ENCODE measurements around the gene MATN3.

The MATN3 gene

GRCh38 chr2:20025065-20025786 is 12.8 kb upstream of the MATN3 start:
- H3K27me3 Mint-ChIP-seq, result no peaks in the 10 kb centered on the region
- no peak overlapping the region for H3K27ac Mint-ChIP-seq
- H3K36me3 Mint-ChIP-seq (ENCODE audit: low read depth), result peaks cover 45% of the 10 kb centered on the region
- no peak for DNase-seq
- peaks cover 24% of the 10 kb centered on the region for H3K9me3 Mint-ChIP-seq
- H3K4me1 Mint-ChIP-seq (ENCODE audit: low read depth), result no peaks in the 10 kb centered on the region
- no peak overlapping the region for H3K4me3 Mint-ChIP-seq

- Mint-ChIP-seq H3K4me3 (no peak overlapping the region), H3K27ac (no peak overlapping the region), H3K9me3 (peaks cover 30% of the 10 kb centered on the region), H3K36me3 (ENCODE audit: low read depth) (peaks cover 30% of the 10 kb centered on the region), H3K4me1 (ENCODE audit: low read depth) (no peaks in the 10 kb centered on the region), H3K27me3 (no peaks in the 10 kb centered on the region)
- DNase-seq, result no peak
Measured at GRCh38 chr2:20023688-20024087, 11.2 kb upstream of the MATN3 start.

- peaks cover 14% of the 10 kb centered on the region for H3K36me3 Mint-ChIP-seq (ENCODE audit: low read depth)
- no peak for DNase-seq
- H3K27me3 Mint-ChIP-seq, result no peaks in the 10 kb centered on the region
- no peak overlapping the region for H3K27ac Mint-ChIP-seq
- peaks cover 30% of the 10 kb centered on the region for H3K9me3 Mint-ChIP-seq
- no peaks in the 10 kb centered on the region for H3K4me1 Mint-ChIP-seq (ENCODE audit: low read depth)
- H3K4me3 Mint-ChIP-seq, result no peak overlapping the region
Measured at GRCh38 chr2:20021405-20022009, 9.0 kb upstream of the MATN3 start.

- H3K36me3 Mint-ChIP-seq (ENCODE audit: low read depth), result peaks cover 11% of the 10 kb centered on the region
- no peaks in the 10 kb centered on the region for H3K4me1 Mint-ChIP-seq (ENCODE audit: low read depth)
- H3K9me3 Mint-ChIP-seq, result peaks cover 30% of the 10 kb centered on the region
- H3K4me3 Mint-ChIP-seq, result no peak overlapping the region
- no peak overlapping the region for H3K27ac Mint-ChIP-seq
- peaks cover 1% of the 10 kb centered on the region for H3K27me3 Mint-ChIP-seq
- no peak for DNase-seq
Measured at GRCh38 chr2:20019747-20020146, 7.3 kb upstream of the MATN3 start.

GRCh38 chr2:20018601-20019152 is 6.2 kb upstream of the MATN3 start:
- H3K4me3 Mint-ChIP-seq, result no peak overlapping the region
- H3K9me3 Mint-ChIP-seq, result peaks cover 33% of the 10 kb centered on the region

GRCh38 chr2:20016346-20016745 is 3.9 kb upstream of the MATN3 start:
- Mint-ChIP-seq H3K36me3 (ENCODE audit: low read depth) (peaks cover 5% of the 10 kb centered on the region), H3K27me3 (peaks cover 28% of the 10 kb centered on the region), H3K9me3 (peaks cover 21% of the 10 kb centered on the region), H3K4me1 (ENCODE audit: low read depth) (peaks cover 8% of the 10 kb centered on the region), H3K4me3 (no peak overlapping the region), H3K27ac (no peak overlapping the region)
- no peak for DNase-seq

More at GRCh38 chr2:20018601-20019152, 6.2 kb upstream of the MATN3 start:
- DNase-seq, result no peak
- peaks cover 11% of the 10 kb centered on the region for H3K27me3 Mint-ChIP-seq
- H3K4me1 Mint-ChIP-seq (ENCODE audit: low read depth), result no peaks in the 10 kb centered on the region
- H3K36me3 Mint-ChIP-seq (ENCODE audit: low read depth), result peaks cover 11% of the 10 kb centered on the region
- H3K27ac Mint-ChIP-seq, result no peak overlapping the region

GRCh38 chr2:20015482-20016083 is 3.1 kb upstream of the MATN3 start:
- DNase-seq, result no peak
- H3K4me1 Mint-ChIP-seq (ENCODE audit: low read depth), result peaks cover 8% of the 10 kb centered on the region
- peaks cover 2% of the 10 kb centered on the region for H3K36me3 Mint-ChIP-seq (ENCODE audit: low read depth)
- H3K4me3 Mint-ChIP-seq, result no peak overlapping the region
- no peak overlapping the region for H3K27ac Mint-ChIP-seq
- peaks cover 36% of the 10 kb centered on the region for H3K27me3 Mint-ChIP-seq
- peaks cover 17% of the 10 kb centered on the region for H3K9me3 Mint-ChIP-seq

- Mint-ChIP-seq H3K4me1 (ENCODE audit: low read depth) (peaks cover 8% of the 10 kb centered on the region), H3K36me3 (ENCODE audit: low read depth) (no peaks in the 10 kb centered on the region), H3K9me3 (peaks cover 3% of the 10 kb centered on the region), H3K27ac (no peak overlapping the region), H3K27me3 (peaks cover 54% of the 10 kb centered on the region), H3K4me3 (peak overlapping the region; percentile 62)
- no peak for DNase-seq
Measured at GRCh38 chr2:20013126-20013849, 820 bp upstream of the MATN3 start.

- DNase-seq, result no peak
- Mint-ChIP-seq H3K9me3 (peaks cover 3% of the 10 kb centered on the region), H3K4me3 (peak overlapping the region; percentile 50), H3K27me3 (peaks cover 58% of the 10 kb centered on the region), H3K36me3 (ENCODE audit: low read depth) (no peaks in the 10 kb centered on the region), H3K4me1 (ENCODE audit: low read depth) (peaks cover 8% of the 10 kb centered on the region), H3K27ac (no peak overlapping the region)
Measured at GRCh38 chr2:20012032-20012281, 511 bp downstream of the MATN3 start.

GRCh38 chr2:20011276-20012031 is 1.0 kb downstream of the MATN3 start:
- H3K36me3 Mint-ChIP-seq (ENCODE audit: low read depth), result no peaks in the 10 kb centered on the region
- DNase-seq, result no peak
- peak overlapping the region; percentile 50 for H3K4me3 Mint-ChIP-seq
- H3K27me3 Mint-ChIP-seq, result peaks cover 63% of the 10 kb centered on the region
- peaks cover 3% of the 10 kb centered on the region for H3K9me3 Mint-ChIP-seq
- H3K27ac Mint-ChIP-seq, result no peak overlapping the region
- peaks cover 8% of the 10 kb centered on the region for H3K4me1 Mint-ChIP-seq (ENCODE audit: low read depth)

GRCh38 chr2:20008703-20009102 is 3.8 kb downstream of the MATN3 start:
- peaks cover 55% of the 10 kb centered on the region for H3K27me3 Mint-ChIP-seq
- no peak for DNase-seq
- no peaks in the 10 kb centered on the region for H3K36me3 Mint-ChIP-seq (ENCODE audit: low read depth)
- H3K9me3 Mint-ChIP-seq, result no peaks in the 10 kb centered on the region
- peaks cover 8% of the 10 kb centered on the region for H3K4me1 Mint-ChIP-seq (ENCODE audit: low read depth)
- H3K27ac Mint-ChIP-seq, result no peak overlapping the region
- no peak overlapping the region for H3K4me3 Mint-ChIP-seq

- no peak for DNase-seq
- Mint-ChIP-seq H3K4me3 (no peak overlapping the region), H3K4me1 (ENCODE audit: low read depth) (no peaks in the 10 kb centered on the region), H3K27ac (no peak overlapping the region), H3K36me3 (ENCODE audit: low read depth) (no peaks in the 10 kb centered on the region), H3K9me3 (no peaks in the 10 kb centered on the region), H3K27me3 (peaks cover 42% of the 10 kb centered on the region)
Measured at GRCh38 chr2:20005891-20006470, 6.5 kb downstream of the MATN3 start.

GRCh38 chr2:20005067-20005627 is 7.3 kb downstream of the MATN3 start:
- Mint-ChIP-seq H3K36me3 (ENCODE audit: low read depth) (no peaks in the 10 kb centered on the region), H3K4me3 (no peak overlapping the region), H3K9me3 (no peaks in the 10 kb centered on the region), H3K27ac (no peak overlapping the region), H3K27me3 (peaks cover 33% of the 10 kb centered on the region), H3K4me1 (ENCODE audit: low read depth) (no peaks in the 10 kb centered on the region)
- DNase-seq, result no peak

Data from activated T-cell treated with anti-CD3 and anti-CD28 coated beads, Interleukin-2, amount 50 U/mL, for 24 hours (primary cell).